Muscle layer of duodenum (tissue), 2 donors: ENCODE data around the gene PPP1R36.
"Not testable (repeated sequence)": the region's sequence is repeated elsewhere in the genome, so short reads cannot be mapped to it uniquely, and the experiment has no call there.

Source experiments
- H3K27ac ChIP-seq: one replicate; pipeline ENCODE4 v1.7.0; 2013; ENCODE audit warnings: mild to moderate bottlenecking, low read length
- H3K27me3 ChIP-seq: one replicate; pipeline ENCODE4 v1.7.0; 2013; ENCODE audit warnings: low read depth, mild to moderate bottlenecking, control low read depth, low read length
- H3K36me3 ChIP-seq, 2 donors: one replicate each; pipeline ENCODE4 v1.7.0; 2013; ENCODE audit warnings: low read length in 2 of 2, control low read depth in 1 of 2, mild to moderate bottlenecking in 1 of 2; ENCODE audit not compliant: insufficient read depth in 2 of 2, control insufficient read depth in 1 of 2
- H3K4me1 ChIP-seq, 2 donors: one replicate each; pipeline ENCODE4 v1.7.0; 2013; ENCODE audit warnings: low read length in 2 of 2, mild to moderate bottlenecking in 2 of 2, control low read depth in 1 of 2, moderate library complexity in 1 of 2; ENCODE audit not compliant: insufficient read depth in 2 of 2, control insufficient read depth in 1 of 2
- H3K4me3 ChIP-seq, 2 donors: one replicate each; pipeline ENCODE4 v1.7.0; 2013; ENCODE audit warnings: low read length in 2 of 2, low read depth in 1 of 2, mild to moderate bottlenecking in 1 of 2
- H3K9me3 ChIP-seq, 2 donors: one replicate each; pipeline ENCODE4 v1.7.0; 2013; ENCODE audit warnings: low read length in 2 of 2, control low read depth in 1 of 2, mild to moderate bottlenecking in 1 of 2; ENCODE audit not compliant: control insufficient read depth in 1 of 2
- donor health status: healthy.

PPP1R36 gene

GRCh38 chr14:64550621-64551333 lies 1.0 kb downstream of the PPP1R36 start:
- H3K4me1 ChIP-seq, result peaks cover 0 to 14% of the 10 kb centered on the region in 2 donors
- no peaks in the 10 kb centered on the region for H3K27me3 ChIP-seq
- no peaks in the 10 kb centered on the region for H3K9me3 ChIP-seq
- no peaks in the 10 kb centered on the region for H3K36me3 ChIP-seq
- H3K27ac ChIP-seq, result peak overlapping the region; percentile 83
- peak overlapping the region in 1 of 2 donors; percentile 28 for H3K4me3 ChIP-seq

- H3K4me3 ChIP-seq, result no peak overlapping the region
- no peaks in the 10 kb centered on the region for H3K27me3 ChIP-seq
- no peak overlapping the region for H3K27ac ChIP-seq
- H3K9me3 ChIP-seq, result no peaks in the 10 kb centered on the region
- H3K4me1 ChIP-seq, result peaks cover 0 to 10% of the 10 kb centered on the region in 2 donors
- H3K36me3 ChIP-seq, result no peaks in the 10 kb centered on the region
These were observed 4.8 kb downstream of the PPP1R36 start for GRCh38 chr14:64554556-64554955.

GRCh38 chr14:64556526-64556925 lies 6.8 kb downstream of the PPP1R36 start:
- H3K9me3 ChIP-seq, result no peaks in the 10 kb centered on the region
- no peak overlapping the region for H3K27ac ChIP-seq
- no peaks in the 10 kb centered on the region for H3K4me1 ChIP-seq
- no peaks in the 10 kb centered on the region for H3K27me3 ChIP-seq
- no peaks in the 10 kb centered on the region for H3K36me3 ChIP-seq
- H3K4me3 ChIP-seq, result no peak overlapping the region

GRCh38 chr14:64558216-64558615 lies 8.5 kb downstream of the PPP1R36 start:
- H3K27me3 ChIP-seq, H3K36me3 ChIP-seq, H3K9me3 ChIP-seq, H3K27ac ChIP-seq, H3K4me3 ChIP-seq, H3K4me1 ChIP-seq: not testable (repeated sequence)

GRCh38 chr14:64561631-64562030 lies 11.9 kb downstream of the PPP1R36 start:
- peaks cover 3 to 6% of the 10 kb centered on the region in 2 donors for H3K4me1 ChIP-seq
- no peaks in the 10 kb centered on the region for H3K9me3 ChIP-seq
- H3K4me3 ChIP-seq, result no peak overlapping the region
- peak overlapping the region; percentile 29 for H3K27ac ChIP-seq
- H3K27me3 ChIP-seq, result no peaks in the 10 kb centered on the region
- H3K36me3 ChIP-seq, result no peaks in the 10 kb centered on the region

GRCh38 chr14:64562436-64562835 lies 12.7 kb downstream of the PPP1R36 start:
- H3K4me3 ChIP-seq, result no peak overlapping the region
- no peak overlapping the region for H3K27ac ChIP-seq
- no peaks in the 10 kb centered on the region for H3K9me3 ChIP-seq
- H3K27me3 ChIP-seq, result no peaks in the 10 kb centered on the region
- no peaks in the 10 kb centered on the region for H3K36me3 ChIP-seq
- H3K4me1 ChIP-seq, result peaks cover 7 to 14% of the 10 kb centered on the region in 2 donors

GRCh38 chr14:64563696-64564095 lies 13.9 kb downstream of the PPP1R36 start:
- Histone ChIP-seq H3K27ac (no peak overlapping the region), H3K4me1 (peaks cover 7 to 19% of the 10 kb centered on the region in 2 donors), H3K27me3 (no peaks in the 10 kb centered on the region), H3K9me3 (no peaks in the 10 kb centered on the region), H3K36me3 (no peaks in the 10 kb centered on the region), H3K4me3 (no peak overlapping the region)

GRCh38 chr14:64566651-64567122 lies 16.9 kb downstream of the PPP1R36 start:
- H3K9me3 ChIP-seq, result no peaks in the 10 kb centered on the region
- H3K27me3 ChIP-seq, result no peaks in the 10 kb centered on the region
- H3K36me3 ChIP-seq, result no peaks in the 10 kb centered on the region
- no peak overlapping the region for H3K27ac ChIP-seq
- H3K4me3 ChIP-seq, result no peak overlapping the region
- H3K4me1 ChIP-seq, result peaks cover 7 to 28% of the 10 kb centered on the region in 2 donors

GRCh38 chr14:64569138-64569631 lies 19.4 kb downstream of the PPP1R36 start:
- H3K36me3 ChIP-seq, result no peaks in the 10 kb centered on the region
- peaks cover 7 to 42% of the 10 kb centered on the region in 2 donors for H3K4me1 ChIP-seq
- peak overlapping the region; percentile 0 for H3K27ac ChIP-seq
- H3K27me3 ChIP-seq, result no peaks in the 10 kb centered on the region
- H3K4me3 ChIP-seq, result no peak overlapping the region
- H3K9me3 ChIP-seq, result no peaks in the 10 kb centered on the region

- not testable (repeated sequence) for H3K36me3 ChIP-seq, H3K27me3 ChIP-seq, H3K9me3 ChIP-seq, H3K4me3 ChIP-seq
- H3K27ac ChIP-seq, result peak overlapping the region; percentile 15
- H3K4me1 ChIP-seq, result peaks cover 7 to 42% of the 10 kb centered on the region in 2 donors
These were observed 19.9 kb downstream of the PPP1R36 start for GRCh38 chr14:64569646-64570045.

GRCh38 chr14:64572386-64573104 lies 22.8 kb downstream of the PPP1R36 start:
- H3K27ac ChIP-seq, result peak overlapping the region; percentile 50
- H3K27me3 ChIP-seq, result no peaks in the 10 kb centered on the region
- no peaks in the 10 kb centered on the region for H3K36me3 ChIP-seq
- H3K4me3 ChIP-seq, result no peak overlapping the region
- no peaks in the 10 kb centered on the region for H3K9me3 ChIP-seq
- H3K4me1 ChIP-seq, result peaks cover 0 to 28% of the 10 kb centered on the region in 2 donors
